ENCODE data around the gene RNF115. TPM values are rescaled to one million over a fixed set of nuclear protein-coding genes. Genes with fewer than 3 reads are reported as not detected.

The RNF115 gene
- total RNA-seq, 1 experiment from 2014 or later, result 15.2 TPM

DNA sequence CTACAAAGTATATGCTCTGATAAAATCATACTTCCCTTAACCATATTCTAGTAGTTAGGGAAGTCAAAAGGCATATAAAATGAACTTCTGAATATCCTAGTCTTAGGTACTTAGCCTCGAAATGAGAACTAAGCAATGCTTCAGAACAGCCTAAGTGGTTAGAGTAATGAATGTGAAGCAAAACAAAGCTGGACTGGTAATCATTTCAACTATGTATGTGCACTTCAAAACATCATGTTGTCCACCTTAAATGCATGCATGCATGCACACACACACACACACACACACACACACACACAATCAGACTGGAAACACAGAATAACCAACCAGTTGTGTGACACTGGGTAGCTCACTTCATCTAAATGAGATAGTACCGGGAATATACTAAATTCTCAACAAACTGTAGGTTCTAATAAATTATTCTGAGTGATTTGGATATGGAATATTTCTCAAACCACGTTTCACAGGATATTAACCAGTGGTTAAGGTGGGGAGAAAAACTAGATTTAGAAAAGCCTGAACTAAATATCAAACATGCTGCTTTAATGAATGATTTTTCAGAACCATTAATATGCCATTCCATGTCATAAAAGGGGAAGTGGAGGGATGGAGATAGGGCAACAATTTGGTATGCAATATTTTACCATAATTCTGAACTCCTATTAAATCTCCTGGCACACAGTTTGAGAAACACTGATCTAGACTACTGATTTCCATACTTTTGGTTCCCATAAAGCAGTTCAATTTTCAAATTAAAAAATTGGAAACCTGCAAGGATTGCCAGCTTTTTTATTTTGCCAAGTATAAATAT lies 19.5 kb downstream of the RNF115 start:
- Histone ChIP-seq H3K27me3 (ENCODE audit: low read length) (no peaks in the 10 kb centered on the region), H3K79me2 (ENCODE audit: low read length) (peaks cover 86% of the 10 kb centered on the region), H3K9me3 (ENCODE audit: low read length) (no peaks in the 10 kb centered on the region), H3K9ac (ENCODE audit: low read length) (no peak overlapping the region), H3K4me2 (ENCODE audit: low read length) (no peak overlapping the region), H3K4me1 (ENCODE audit: insufficient read depth, low read length) (peaks cover 26% of the 10 kb centered on the region), H3K9me2 (replicated peaks; ENCODE audit: low read length) (no peaks in the 10 kb centered on the region), H2AFZ (ENCODE audit: low read length) (no peak overlapping the region), H4K20me1 (ENCODE audit: low read length) (no peaks in the 10 kb centered on the region), H3K27ac (ENCODE audit: low read length) (peak overlapping the region; percentile 59), H3K4me3 (ENCODE audit: low read length) (no peak overlapping the region), H3K36me3 (ENCODE audit: low read depth, low read length) (no peaks in the 10 kb centered on the region), H3F3A (ENCODE audit: low read length, unreplicated experiment) (no peaks in the 10 kb centered on the region)
- BruUV-seq (replicated peaks), result no TSS peak
- ChIA-PET POLR2A (ENCODE audit: unreplicated experiment) (interaction anchor here (0.5 to 0.6 kb wide), 2 partner anchors 19 to 339 kb away, joined by 4 to 6 read pairs; partner anchors contain the start of gene RNF115), CTCF (interaction anchor here (0.5 kb wide), 1 partner anchor 22 kb away, joined by 3 read pairs; no protein-coding TSS in a partner anchor)
- ATAC-seq (no peak; the same call in 1 of the 2 replicates), DNase-seq (no peak)
- no peak for TF ChIP-seq EZH2phosphoT487 (IDR thresholded peaks at IDR 0.05; ENCODE audit: borderline replicate concordance, low read length)
- TF ChIP-seq CTCF (conservative IDR thresholded peaks at IDR 0.05; ENCODE audit: low read depth, low read length), result no peak
- no peak for TF ChIP-seq EZH2 (IDR thresholded peaks at IDR 0.05; ENCODE audit: low read length, unreplicated experiment)
- intact Hi-C loops (cut with micrococcal nuclease), result loop anchor here (10.0 kb wide), 1 partner anchor 50 kb away; no protein-coding TSS in a partner anchor

- TF ChIP-seq CTCF (conservative IDR thresholded peaks at IDR 0.05; ENCODE audit: low read depth, low read length) (no peak), EZH2phosphoT487 (IDR thresholded peaks at IDR 0.05; ENCODE audit: borderline replicate concordance, low read length) (no peak), EZH2 (IDR thresholded peaks at IDR 0.05; ENCODE audit: low read length, unreplicated experiment) (no peak)
- Histone ChIP-seq H2AFZ (ENCODE audit: low read length) (no peak overlapping the region), H3K4me1 (ENCODE audit: insufficient read depth, low read length) (peaks cover 26% of the 10 kb centered on the region), H3K79me2 (ENCODE audit: low read length) (peaks cover 65% of the 10 kb centered on the region), H3F3A (ENCODE audit: low read length, unreplicated experiment) (no peaks in the 10 kb centered on the region), H3K9me2 (replicated peaks; ENCODE audit: low read length) (no peaks in the 10 kb centered on the region), H3K27me3 (ENCODE audit: low read length) (no peaks in the 10 kb centered on the region), H4K20me1 (ENCODE audit: low read length) (no peaks in the 10 kb centered on the region), H3K9me3 (ENCODE audit: low read length) (peaks cover 19% of the 10 kb centered on the region), H3K27ac (ENCODE audit: low read length) (no peak overlapping the region), H3K36me3 (ENCODE audit: low read depth, low read length) (peaks cover 27% of the 10 kb centered on the region), H3K4me2 (ENCODE audit: low read length) (no peak overlapping the region), H3K4me3 (ENCODE audit: low read length) (no peak overlapping the region), H3K9ac (ENCODE audit: low read length) (no peak overlapping the region)
- CTCF ChIA-PET, result no interaction called here
- POLR2A ChIA-PET (ENCODE audit: unreplicated experiment), result no interaction called here
- no TSS peak for BruUV-seq (replicated peaks)
- no peak for DNase-seq
- ATAC-seq, result no peak
- intact Hi-C loops (cut with micrococcal nuclease), result loop anchor here (10.0 kb wide), 1 partner anchor 45 kb away; no protein-coding TSS in a partner anchor
Measured at GRCh38 chr1:145799806-145800205, 24.1 kb downstream of the RNF115 start.

DNA sequence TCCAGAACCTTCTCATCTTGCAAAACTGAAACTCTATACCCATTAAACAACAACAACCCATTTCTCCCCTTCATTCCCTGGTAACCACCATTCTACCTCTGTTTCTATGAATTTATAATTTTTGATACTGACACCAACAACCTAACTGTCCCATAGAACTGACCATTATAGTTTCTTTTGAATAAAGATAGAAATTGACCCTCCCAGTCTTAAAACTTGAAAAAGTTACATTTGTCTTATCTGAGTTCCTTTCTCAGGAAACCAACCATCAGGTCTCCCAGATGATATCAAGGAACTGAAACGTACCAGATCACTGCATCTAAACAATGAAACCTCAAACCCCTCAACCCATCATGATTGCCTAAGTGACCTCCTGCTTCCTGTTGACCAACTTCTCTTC lies 27.1 kb downstream of the RNF115 start:
- Histone ChIP-seq H3F3A (ENCODE audit: low read length, unreplicated experiment) (no peaks in the 10 kb centered on the region), H3K4me1 (ENCODE audit: insufficient read depth, low read length) (peaks cover under 1% of the 10 kb centered on the region), H3K9me3 (ENCODE audit: low read length) (peaks cover 19% of the 10 kb centered on the region), H3K27me3 (ENCODE audit: low read length) (no peaks in the 10 kb centered on the region), H3K36me3 (ENCODE audit: low read depth, low read length) (peaks cover 27% of the 10 kb centered on the region), H4K20me1 (ENCODE audit: low read length) (no peaks in the 10 kb centered on the region), H2AFZ (ENCODE audit: low read length) (no peak overlapping the region), H3K4me2 (ENCODE audit: low read length) (no peak overlapping the region), H3K79me2 (ENCODE audit: low read length) (peaks cover 37% of the 10 kb centered on the region), H3K27ac (ENCODE audit: low read length) (no peak overlapping the region), H3K4me3 (ENCODE audit: low read length) (no peak overlapping the region), H3K9me2 (replicated peaks; ENCODE audit: low read length) (no peaks in the 10 kb centered on the region), H3K9ac (ENCODE audit: low read length) (no peak overlapping the region)
- no TSS peak for BruUV-seq (replicated peaks)
- TF ChIP-seq EZH2 (IDR thresholded peaks at IDR 0.05; ENCODE audit: low read length, unreplicated experiment) (no peak), CTCF (conservative IDR thresholded peaks at IDR 0.05; ENCODE audit: low read depth, low read length) (no peak), EZH2phosphoT487 (IDR thresholded peaks at IDR 0.05; ENCODE audit: borderline replicate concordance, low read length) (no peak)
- POLR2A ChIA-PET (ENCODE audit: unreplicated experiment), result no interaction called here
- CTCF ChIA-PET, result no interaction called here
- intact Hi-C loops (cut with micrococcal nuclease), result no loop called here
- ATAC-seq, result no peak
- DNase-seq, result no peak

Measured in PC-3 (cell line).